Endodermal cell (in vitro differentiated cells): ENCODE data around the gene UNC5C. TPM values are rescaled to one million over a fixed set of nuclear protein-coding genes. Genes with fewer than 3 reads are reported as not detected.

Experiments
- DNase-seq: peaks from one replicate; pipeline ENCODE4 v3.0.0-alpha.2; 2017
- H3K27ac ChIP-seq: 2 replicates; pipeline ENCODE4 v1.5.1; 2013; ENCODE audit warnings: mild to moderate bottlenecking, low read depth, low read length, moderate library complexity
- H3K27me3 ChIP-seq: 2 replicates; pipeline ENCODE4 v1.6.1; 2013; ENCODE audit warnings: mild to moderate bottlenecking, low read length, moderate library complexity; ENCODE audit not compliant: insufficient read depth, control insufficient read depth, poor library complexity, severe bottlenecking
- H3K36me3 ChIP-seq: 2 replicates; pipeline ENCODE4 v1.7.0; 2013; ENCODE audit warnings: mild to moderate bottlenecking, low read length, moderate library complexity; ENCODE audit not compliant: control insufficient read depth, insufficient read depth
- H3K4me1 ChIP-seq: one replicate; pipeline ENCODE4 v1.7.0; 2013; ENCODE audit warnings: low read length; ENCODE audit not compliant: control insufficient read depth, insufficient read depth
- H3K4me3 ChIP-seq: 2 replicates; pipeline ENCODE4 v1.5.1; 2013; ENCODE audit warnings: mild to moderate bottlenecking, low read length, moderate library complexity
- H3K9ac ChIP-seq: 2 replicates; pipeline ENCODE4 v1.6.1; 2013; ENCODE audit warnings: mild to moderate bottlenecking, low read length, moderate library complexity; ENCODE audit not compliant: poor library complexity, severe bottlenecking; ENCODE audit errors: extremely low read depth
- H3K9me3 ChIP-seq: 2 replicates; pipeline ENCODE4 v1.6.1; 2013; ENCODE audit warnings: mild to moderate bottlenecking, low read length, moderate library complexity; ENCODE audit not compliant: control insufficient read depth
- H3K27ac Mint-ChIP-seq: 2 replicates; pipeline ENCODE4 v1.8.0; 2020; ENCODE audit warnings: mixed read lengths
- H3K27me3 Mint-ChIP-seq: 2 replicates; pipeline ENCODE4 v1.8.0; 2021; ENCODE audit warnings: mild to moderate bottlenecking, mixed read lengths; ENCODE audit not compliant: insufficient read depth
- H3K36me3 Mint-ChIP-seq: 2 replicates; pipeline ENCODE4 v1.8.0; 2020; ENCODE audit warnings: low read depth, mixed read lengths
- H3K4me1 Mint-ChIP-seq: 2 replicates; pipeline ENCODE4 v1.8.0; 2020; ENCODE audit warnings: mixed read lengths
- H3K4me3 Mint-ChIP-seq: 2 replicates; pipeline ENCODE4 v1.8.0; 2020; ENCODE audit warnings: mild to moderate bottlenecking, moderate library complexity, mixed read lengths
- H3K9me3 Mint-ChIP-seq: 2 replicates; pipeline ENCODE4 v1.8.0; 2020; ENCODE audit warnings: mild to moderate bottlenecking, mixed read lengths
- WGBS, 2 experiments: methylation state at CpG; one replicate each; pipeline versions ENCODE4 v1.1.5 to v1.1.7; 2013; ENCODE audit warnings: missing lambda C conversion rate in 2 of 2, mixed read lengths in 1 of 2; ENCODE audit not compliant: insufficient coverage in 1 of 2, insufficient read length in 1 of 2; 5-methylcytosine and 5-hydroxymethylcytosine counted together
- total RNA-seq, 2 donors: library from RNA; stranded (reverse); fragmentation: NEBNext Ultra II Directional in 1 of 2; extraction: Animal tissue kit (Norgen Biotek cat#: 25700) in 1 of 2; gene quantifications; 2 replicates in 1 of 2; 3 replicates in 1 of 2; pipeline ENCODE4 v1.2.1, GENCODE V29; 2021
- TF ChIP-seq, protein P1 (sequence below): fragments of 200-600 bp; sonication (generic); conservative IDR thresholded peaks from 2 replicates; pipeline ENCODE4 v1.5.0; 2021; ENCODE audit warnings: antibody characterized with exemption, mild to moderate bottlenecking

UNC5C gene
- total RNA-seq, 2 donors from 2014 or later, result 2.0 to 7.2 TPM

DNA sequence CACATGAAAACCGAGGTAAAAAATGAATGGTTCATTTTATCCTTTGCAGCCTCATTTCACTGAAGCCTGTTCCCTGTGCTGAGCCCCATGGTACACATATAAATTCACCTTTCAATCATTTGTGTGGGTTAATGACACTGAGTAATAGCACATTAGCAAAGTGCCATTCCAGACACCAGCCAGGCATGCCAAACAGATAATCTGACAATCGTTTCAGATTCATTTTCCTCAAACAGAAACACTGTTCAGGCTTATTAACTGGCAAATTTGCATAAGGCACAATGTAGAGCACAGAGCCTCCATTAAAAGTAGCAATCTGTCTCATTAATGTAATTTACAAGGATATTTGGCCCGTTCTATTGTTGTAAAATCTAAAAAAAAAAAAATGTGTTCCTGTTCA is 76.2 kb downstream of the UNC5C start:
- H3K27me3 Mint-ChIP-seq, result no peaks in the 10 kb centered on the region
- no peaks in the 10 kb centered on the region for H3K36me3 Mint-ChIP-seq
- Histone ChIP-seq H3K36me3 (no peaks in the 10 kb centered on the region), H3K9me3 (no peaks in the 10 kb centered on the region), H3K27me3 (no peaks in the 10 kb centered on the region), H3K4me1 (peaks cover 13% of the 10 kb centered on the region), H3K4me3 (no peak overlapping the region), H3K9ac (no peak overlapping the region), H3K27ac (no peak overlapping the region)
- H3K27ac Mint-ChIP-seq, result no peak overlapping the region
- 33 to 91% methylated on average over 1 to 3 of the region's 3 CpGs for WGBS, 2 experiments
- H3K4me3 Mint-ChIP-seq, result no peak overlapping the region
- H3K4me1 Mint-ChIP-seq, result peaks cover 23% of the 10 kb centered on the region
- DNase-seq, result no peak
- TF ChIP-seq, protein P1, sequence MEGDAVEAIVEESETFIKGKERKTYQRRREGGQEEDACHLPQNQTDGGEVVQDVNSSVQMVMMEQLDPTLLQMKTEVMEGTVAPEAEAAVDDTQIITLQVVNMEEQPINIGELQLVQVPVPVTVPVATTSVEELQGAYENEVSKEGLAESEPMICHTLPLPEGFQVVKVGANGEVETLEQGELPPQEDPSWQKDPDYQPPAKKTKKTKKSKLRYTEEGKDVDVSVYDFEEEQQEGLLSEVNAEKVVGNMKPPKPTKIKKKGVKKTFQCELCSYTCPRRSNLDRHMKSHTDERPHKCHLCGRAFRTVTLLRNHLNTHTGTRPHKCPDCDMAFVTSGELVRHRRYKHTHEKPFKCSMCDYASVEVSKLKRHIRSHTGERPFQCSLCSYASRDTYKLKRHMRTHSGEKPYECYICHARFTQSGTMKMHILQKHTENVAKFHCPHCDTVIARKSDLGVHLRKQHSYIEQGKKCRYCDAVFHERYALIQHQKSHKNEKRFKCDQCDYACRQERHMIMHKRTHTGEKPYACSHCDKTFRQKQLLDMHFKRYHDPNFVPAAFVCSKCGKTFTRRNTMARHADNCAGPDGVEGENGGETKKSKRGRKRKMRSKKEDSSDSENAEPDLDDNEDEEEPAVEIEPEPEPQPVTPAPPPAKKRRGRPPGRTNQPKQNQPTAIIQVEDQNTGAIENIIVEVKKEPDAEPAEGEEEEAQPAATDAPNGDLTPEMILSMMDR, result no peak
- no peaks in the 10 kb centered on the region for H3K9me3 Mint-ChIP-seq

DNA sequence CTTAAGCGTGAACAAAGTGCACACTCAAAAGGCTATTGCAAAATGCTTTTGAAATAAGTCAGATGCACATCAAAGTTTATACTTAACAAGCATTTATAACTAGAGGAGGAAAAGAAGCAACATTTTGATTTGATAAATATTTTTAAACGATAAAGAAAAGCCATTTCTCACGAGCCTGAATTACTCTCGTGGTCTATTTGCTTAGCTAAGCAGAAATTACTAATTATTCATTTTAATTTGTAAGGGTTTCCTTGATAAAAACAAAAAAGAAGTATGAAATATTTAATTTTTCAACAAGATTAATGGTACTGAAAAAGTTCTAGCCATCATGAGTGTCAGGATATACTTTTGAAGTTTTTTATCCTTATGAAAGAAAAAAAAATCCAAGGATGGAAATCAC is 78.2 kb downstream of the UNC5C start:
- 95% methylated on average over 3 of the region's 4 CpGs; no CpG with 5 or more reads in 1 of the 2 experiments for WGBS, 2 experiments
- TF ChIP-seq, protein P1, result no peak
- Histone ChIP-seq H3K27me3 (no peaks in the 10 kb centered on the region), H3K36me3 (no peaks in the 10 kb centered on the region), H3K4me3 (no peak overlapping the region), H3K9ac (no peak overlapping the region), H3K9me3 (no peaks in the 10 kb centered on the region), H3K27ac (no peak overlapping the region), H3K4me1 (peaks cover 9% of the 10 kb centered on the region)
- H3K27ac Mint-ChIP-seq, result no peak overlapping the region
- H3K9me3 Mint-ChIP-seq, result no peaks in the 10 kb centered on the region
- no peaks in the 10 kb centered on the region for H3K36me3 Mint-ChIP-seq
- peaks cover 17% of the 10 kb centered on the region for H3K4me1 Mint-ChIP-seq
- no peak overlapping the region for H3K4me3 Mint-ChIP-seq
- H3K27me3 Mint-ChIP-seq, result no peaks in the 10 kb centered on the region
- DNase-seq, result no peak

DNA sequence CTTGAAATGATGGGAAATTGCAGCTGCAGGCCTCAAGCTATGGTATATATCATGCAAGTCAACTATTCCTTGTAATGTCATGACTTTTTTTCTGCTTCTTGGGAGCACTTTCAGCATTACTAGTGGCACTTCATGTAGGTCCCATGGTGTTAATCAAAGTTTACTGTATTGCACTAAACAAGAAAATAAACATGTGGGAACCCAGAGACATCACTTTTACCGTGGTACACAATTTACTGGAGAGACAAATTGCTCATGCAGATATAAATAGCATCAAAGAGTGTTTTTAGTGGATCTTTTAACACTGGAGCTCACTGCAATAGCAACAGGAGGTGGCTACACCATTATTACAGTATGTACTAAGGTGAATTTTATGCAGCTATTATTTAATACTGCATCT is 79.2 kb downstream of the UNC5C start:
- Histone ChIP-seq H3K9ac (no peak overlapping the region), H3K9me3 (no peaks in the 10 kb centered on the region), H3K36me3 (no peaks in the 10 kb centered on the region), H3K27ac (no peak overlapping the region), H3K4me1 (peaks cover 8% of the 10 kb centered on the region), H3K4me3 (no peak overlapping the region), H3K27me3 (no peaks in the 10 kb centered on the region)
- Mint-ChIP-seq H3K4me1 (peaks cover 17% of the 10 kb centered on the region), H3K27ac (no peak overlapping the region), H3K4me3 (no peak overlapping the region), H3K36me3 (no peaks in the 10 kb centered on the region), H3K27me3 (no peaks in the 10 kb centered on the region), H3K9me3 (no peaks in the 10 kb centered on the region)
- WGBS, 2 experiments, result 90% methylated on average over 1 of the region's 1 CpG; no CpG with 5 or more reads in 1 of the 2 experiments
- TF ChIP-seq, protein P1, result no peak
- DNase-seq, result no peak
